COR-L47 (cell line): ENCODE results near the gene GSC.
"Not testable (repeated sequence)": the region's sequence is repeated elsewhere in the genome, so short reads cannot be mapped to it uniquely, and the experiment has no call there.

ENCODE experiments used
- DNase-seq: peaks from one replicate; lab custom pipeline; 2025; lab: John Stamatoyannopoulos, UW

GSC gene

DNA sequence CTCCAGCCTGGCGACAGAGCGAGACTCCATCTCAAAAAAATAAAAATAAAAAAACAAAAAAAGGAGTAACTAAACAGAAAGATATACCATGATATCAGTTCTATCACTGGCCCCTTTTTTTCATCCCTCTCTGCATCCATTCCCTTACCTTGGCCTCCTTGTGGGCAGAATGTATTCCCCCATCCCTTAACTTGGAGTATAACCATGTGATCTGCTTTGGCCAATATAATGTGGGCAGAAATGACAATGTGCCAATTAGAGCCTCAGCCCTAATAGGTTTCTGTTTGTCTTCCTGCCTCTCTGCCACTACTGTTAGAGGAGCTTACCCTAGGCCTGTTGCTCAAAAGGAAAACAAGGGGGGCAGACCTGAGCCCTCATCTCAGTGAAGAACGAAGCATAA is 23.8 kb downstream of the GSC start:
- DNase-seq = no peak

DNA sequence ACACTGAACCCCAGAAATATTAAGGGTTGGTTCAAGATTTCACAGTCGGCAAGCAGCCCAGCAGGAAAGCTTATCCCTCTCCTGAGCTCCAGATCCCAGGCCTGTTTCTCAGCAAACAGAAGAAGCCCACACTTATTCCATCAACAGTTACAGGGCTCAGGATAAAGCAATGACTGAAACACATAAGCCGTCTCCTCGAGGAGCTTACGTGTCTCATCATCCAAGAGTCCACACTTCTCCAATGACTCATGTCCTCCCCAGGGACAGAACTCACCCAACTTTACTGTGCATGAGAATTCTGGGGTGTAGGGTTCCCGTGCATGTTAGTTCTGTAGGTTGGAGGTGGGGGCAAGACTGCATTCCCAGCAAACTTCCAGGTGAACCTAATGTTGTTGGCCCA is 31.2 kb downstream of the GSC start:
- no peak for DNase-seq

DNA sequence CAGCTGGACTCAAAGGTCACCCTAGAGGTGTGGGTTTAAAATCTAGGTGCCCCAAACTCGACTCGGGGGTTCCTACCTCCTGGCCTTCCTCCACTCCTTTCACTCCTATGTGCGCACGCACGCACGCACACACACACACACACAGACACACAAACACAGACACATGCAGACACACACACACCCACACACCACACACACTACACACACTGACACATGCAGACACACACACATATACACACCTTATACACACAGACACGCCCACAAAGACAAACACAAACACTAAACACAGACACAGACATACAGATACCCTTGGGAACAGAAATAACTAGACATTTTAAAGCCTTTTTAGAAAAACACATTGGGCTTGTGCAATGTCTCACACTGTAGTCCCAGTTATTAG is 31.8 kb downstream of the GSC start:
- no peak for DNase-seq

DNA sequence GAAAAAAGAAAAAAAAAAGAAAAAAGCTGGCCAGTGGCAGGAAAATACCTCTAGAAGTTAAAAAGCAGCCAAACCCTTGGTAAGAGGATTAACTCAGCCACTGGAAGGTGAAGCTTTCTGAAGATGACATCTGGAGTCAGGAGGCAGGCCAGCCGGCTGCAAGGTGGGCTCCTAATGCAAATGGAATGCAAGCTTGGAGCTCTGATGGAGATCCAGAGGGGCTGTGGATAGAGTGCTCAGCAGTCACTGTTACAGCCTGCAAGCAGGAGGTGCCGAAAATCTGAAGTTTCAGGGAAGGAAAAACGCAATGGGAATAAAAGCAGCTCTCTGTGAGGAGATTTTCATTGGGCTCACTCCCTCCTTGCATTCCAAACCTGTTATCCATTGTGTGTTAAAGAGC is 41.0 kb downstream of the GSC start:
- no peak for DNase-seq

DNA sequence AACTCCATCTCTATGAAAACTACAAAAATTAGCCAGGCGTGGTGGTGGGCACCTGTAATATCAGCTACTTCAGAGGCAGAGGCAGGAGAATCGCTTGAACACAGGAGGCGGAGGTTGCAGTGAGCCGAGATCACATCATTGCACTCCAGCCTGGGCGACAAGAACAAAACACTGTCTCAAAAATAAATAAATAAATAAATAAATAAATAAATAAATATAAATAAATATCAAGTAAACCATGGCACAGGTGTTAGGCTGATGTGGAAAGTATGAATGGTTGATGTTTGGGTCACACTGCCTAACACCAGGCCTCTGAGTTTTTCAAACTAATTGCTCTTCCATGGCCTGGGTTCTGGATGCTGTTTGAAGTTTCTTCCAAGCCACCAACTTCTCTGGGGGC is 41.5 kb downstream of the GSC start:
- not testable (repeated sequence) for DNase-seq

DNA sequence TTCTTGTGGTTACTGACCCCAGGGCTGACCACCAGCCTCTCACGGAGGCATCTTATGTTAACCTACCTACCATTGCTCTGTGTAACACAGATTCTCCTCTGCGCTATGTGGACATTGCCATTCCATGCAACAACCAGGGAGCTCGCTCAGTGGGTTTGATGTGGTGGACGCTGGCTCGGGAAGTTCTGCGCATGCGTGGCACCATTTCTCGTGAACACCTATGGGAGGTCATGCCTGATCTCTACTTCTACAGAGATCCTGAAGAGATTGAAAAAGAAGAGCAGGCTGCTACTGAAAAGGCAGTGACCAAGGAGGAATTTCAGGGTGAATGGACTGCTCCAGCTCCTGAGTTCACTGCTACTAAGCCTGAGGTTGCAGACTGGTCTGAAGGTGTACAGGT is 43.3 kb downstream of the GSC start:
- not testable (repeated sequence) for DNase-seq

DNA sequence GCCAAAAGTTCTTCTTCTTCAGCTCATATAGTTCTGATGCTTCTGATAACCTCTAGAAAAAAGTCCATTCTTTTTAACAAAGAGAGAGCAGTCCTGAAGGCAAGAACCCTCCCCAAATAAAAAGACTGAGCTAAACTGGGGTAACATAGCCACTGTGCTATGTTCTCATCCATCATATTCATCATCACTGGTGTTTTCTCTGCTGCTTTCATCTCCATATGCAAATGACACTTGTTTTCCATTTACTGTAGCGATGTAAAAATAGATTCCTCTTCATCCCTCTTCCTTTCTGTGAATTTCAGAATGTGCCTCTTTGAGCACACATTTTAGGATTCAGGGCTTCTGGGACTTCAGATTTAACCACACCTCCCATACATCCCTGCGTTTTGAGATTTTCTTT is 44.9 kb downstream of the GSC start:
- no peak for DNase-seq

DNA sequence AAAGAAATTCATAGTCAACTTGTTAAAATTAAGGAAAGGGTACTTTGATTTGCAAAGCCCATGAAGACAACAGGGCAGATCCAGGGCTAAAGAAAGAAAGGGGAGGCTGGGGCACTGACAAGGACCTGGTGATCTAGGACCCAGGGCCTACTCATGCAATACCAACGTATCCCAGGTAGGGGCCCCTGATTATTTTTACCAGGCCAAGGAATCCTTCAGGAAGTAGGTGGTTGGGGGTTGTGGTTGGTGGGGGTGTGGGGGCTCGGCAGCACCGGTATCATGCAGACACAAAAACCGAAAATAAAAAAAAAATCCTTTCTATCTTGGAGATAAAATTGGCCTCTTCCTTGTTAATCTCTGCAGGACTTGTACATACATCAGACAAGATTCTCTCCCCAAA is 47.5 kb downstream of the GSC start:
- DNase-seq = no peak
